A549 (cell line): ENCODE measurements around the gene ATN1.
"Not testable (repeated sequence)": the region's sequence is repeated elsewhere in the genome, so short reads cannot be mapped to it uniquely, and the experiment has no call there.

Experiments
- CBX8 ChIP-seq: fragments of 200-600 bp; sonication (generic); IDR thresholded peaks from 2 replicates; pipeline ENCODE4 v1.6.1; 2016
- CEBPB ChIP-seq, 2 experiments: fragments of >200 bp in 1 of 2; sonication (Bioruptor Twin) in 1 of 2; formaldehyde crosslinking in 1 of 2; IDR thresholded peaks; 2 replicates each; pipeline ENCODE4 v1.6.1; 2012 to 2016
- EHMT2 ChIP-seq: fragments of 200-600 bp; sonication (generic); IDR thresholded peaks from 2 replicates; pipeline ENCODE4 v1.6.1; 2016; ENCODE audit warnings: antibody characterized with exemption, low read depth, mild to moderate bottlenecking, moderate library complexity
- EP300 ChIP-seq, 2 experiments: fragments of >200 bp; sonication (Bioruptor Twin); formaldehyde crosslinking; IDR thresholded peaks; 2 replicates in 1 of 2; 3 replicates in 1 of 2; pipeline ENCODE4 v1.6.1; 2016 to 2017
- JUN ChIP-seq, 2 experiments: fragments of >200 bp; sonication (Bioruptor Twin); formaldehyde crosslinking; IDR thresholded peaks; 2 replicates in 1 of 2; 3 replicates in 1 of 2; pipeline ENCODE4 v1.6.1; 2016 to 2017
- MAFK ChIP-seq: fragments of 450-650 bp; IDR thresholded peaks from 2 replicates; pipeline ENCODE4 v1.6.1; 2014; ENCODE audit not compliant: partially characterized antibody
- MAZ ChIP-seq: fragments of 150-350 bp; IDR thresholded peaks from 2 replicates; pipeline ENCODE4 v1.6.1; 2014; ENCODE audit warnings: antibody characterized with exemption, low read depth, low read length, borderline replicate concordance
- MYC ChIP-seq: IDR thresholded peaks from 2 replicates; pipeline ENCODE4 v1.6.1; 2012; ENCODE audit warnings: mild to moderate bottlenecking, inconsistent platforms, low read length, improper control_type of control experiment, borderline replicate concordance
- PHF8 ChIP-seq: fragments of 200-600 bp; sonication (generic); IDR thresholded peaks from 2 replicates; pipeline ENCODE4 v1.6.1; 2016; ENCODE audit warnings: low read depth, mild to moderate bottlenecking, antibody characterized with exemption, moderate library complexity, borderline replicate concordance
- POLR2A ChIP-seq: IDR thresholded peaks from 2 replicates; pipeline ENCODE4 v1.6.1; 2012; ENCODE audit warnings: mild to moderate bottlenecking, low read length
- RFX5 ChIP-seq: fragments of 450-650 bp; IDR thresholded peaks from 2 replicates; pipeline ENCODE4 v1.7.1; 2014; ENCODE audit warnings: antibody characterized with exemption, mild to moderate bottlenecking, moderate library complexity
- TF ChIP-seq, protein P1 (sequence below): fragments of >200 bp; sonication (Bioruptor Twin); formaldehyde crosslinking; IDR thresholded peaks from 3 replicates; pipeline ENCODE4 v1.5.1; 2016
- TF ChIP-seq, protein P2 (sequence below): fragments of 200-600 bp; sonication (generic); IDR thresholded peaks from 2 replicates; pipeline ENCODE4 v1.6.1; 2016; ENCODE audit warnings: antibody characterized with exemption, mild to moderate bottlenecking, moderate library complexity
- TF ChIP-seq, protein P3 (sequence below): fragments of 450-650 bp; IDR thresholded peaks from 2 replicates; pipeline ENCODE4 v1.6.1; 2014; ENCODE audit warnings: antibody characterized with exemption

DNA sequence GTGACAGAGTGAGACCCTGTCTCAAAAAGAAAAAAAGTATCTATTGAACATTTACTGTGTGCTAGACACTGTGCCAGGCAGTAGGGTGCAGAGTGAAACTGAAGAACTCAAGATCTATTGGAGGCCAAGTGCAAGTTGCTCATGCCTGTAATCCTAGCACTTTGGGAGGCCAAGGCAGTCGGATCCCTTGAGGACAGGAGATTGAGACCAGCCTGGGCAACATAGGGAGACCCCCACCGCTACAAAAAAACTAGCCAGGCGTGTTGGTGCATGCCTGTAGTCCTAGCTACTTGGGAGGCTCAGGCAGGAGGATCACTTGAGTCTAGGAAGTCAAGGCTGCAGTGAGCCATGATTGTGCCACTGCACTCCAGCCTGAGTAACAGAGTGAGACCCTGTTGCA is 35.1 kb upstream of the ATN1 start:
- TF ChIP-seq, protein P1, sequence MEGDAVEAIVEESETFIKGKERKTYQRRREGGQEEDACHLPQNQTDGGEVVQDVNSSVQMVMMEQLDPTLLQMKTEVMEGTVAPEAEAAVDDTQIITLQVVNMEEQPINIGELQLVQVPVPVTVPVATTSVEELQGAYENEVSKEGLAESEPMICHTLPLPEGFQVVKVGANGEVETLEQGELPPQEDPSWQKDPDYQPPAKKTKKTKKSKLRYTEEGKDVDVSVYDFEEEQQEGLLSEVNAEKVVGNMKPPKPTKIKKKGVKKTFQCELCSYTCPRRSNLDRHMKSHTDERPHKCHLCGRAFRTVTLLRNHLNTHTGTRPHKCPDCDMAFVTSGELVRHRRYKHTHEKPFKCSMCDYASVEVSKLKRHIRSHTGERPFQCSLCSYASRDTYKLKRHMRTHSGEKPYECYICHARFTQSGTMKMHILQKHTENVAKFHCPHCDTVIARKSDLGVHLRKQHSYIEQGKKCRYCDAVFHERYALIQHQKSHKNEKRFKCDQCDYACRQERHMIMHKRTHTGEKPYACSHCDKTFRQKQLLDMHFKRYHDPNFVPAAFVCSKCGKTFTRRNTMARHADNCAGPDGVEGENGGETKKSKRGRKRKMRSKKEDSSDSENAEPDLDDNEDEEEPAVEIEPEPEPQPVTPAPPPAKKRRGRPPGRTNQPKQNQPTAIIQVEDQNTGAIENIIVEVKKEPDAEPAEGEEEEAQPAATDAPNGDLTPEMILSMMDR, result not testable (repeated sequence)
- TF ChIP-seq MYC; MAFK; CEBPB (IDR thresholded peaks at IDR 0.05); JUN (IDR thresholded peaks at IDR 0.05); POLR2A; EP300 (IDR thresholded peaks at IDR 0.05); CBX8; MAZ; EHMT2; RFX5; PHF8: not testable (repeated sequence)
- TF ChIP-seq, protein P2, sequence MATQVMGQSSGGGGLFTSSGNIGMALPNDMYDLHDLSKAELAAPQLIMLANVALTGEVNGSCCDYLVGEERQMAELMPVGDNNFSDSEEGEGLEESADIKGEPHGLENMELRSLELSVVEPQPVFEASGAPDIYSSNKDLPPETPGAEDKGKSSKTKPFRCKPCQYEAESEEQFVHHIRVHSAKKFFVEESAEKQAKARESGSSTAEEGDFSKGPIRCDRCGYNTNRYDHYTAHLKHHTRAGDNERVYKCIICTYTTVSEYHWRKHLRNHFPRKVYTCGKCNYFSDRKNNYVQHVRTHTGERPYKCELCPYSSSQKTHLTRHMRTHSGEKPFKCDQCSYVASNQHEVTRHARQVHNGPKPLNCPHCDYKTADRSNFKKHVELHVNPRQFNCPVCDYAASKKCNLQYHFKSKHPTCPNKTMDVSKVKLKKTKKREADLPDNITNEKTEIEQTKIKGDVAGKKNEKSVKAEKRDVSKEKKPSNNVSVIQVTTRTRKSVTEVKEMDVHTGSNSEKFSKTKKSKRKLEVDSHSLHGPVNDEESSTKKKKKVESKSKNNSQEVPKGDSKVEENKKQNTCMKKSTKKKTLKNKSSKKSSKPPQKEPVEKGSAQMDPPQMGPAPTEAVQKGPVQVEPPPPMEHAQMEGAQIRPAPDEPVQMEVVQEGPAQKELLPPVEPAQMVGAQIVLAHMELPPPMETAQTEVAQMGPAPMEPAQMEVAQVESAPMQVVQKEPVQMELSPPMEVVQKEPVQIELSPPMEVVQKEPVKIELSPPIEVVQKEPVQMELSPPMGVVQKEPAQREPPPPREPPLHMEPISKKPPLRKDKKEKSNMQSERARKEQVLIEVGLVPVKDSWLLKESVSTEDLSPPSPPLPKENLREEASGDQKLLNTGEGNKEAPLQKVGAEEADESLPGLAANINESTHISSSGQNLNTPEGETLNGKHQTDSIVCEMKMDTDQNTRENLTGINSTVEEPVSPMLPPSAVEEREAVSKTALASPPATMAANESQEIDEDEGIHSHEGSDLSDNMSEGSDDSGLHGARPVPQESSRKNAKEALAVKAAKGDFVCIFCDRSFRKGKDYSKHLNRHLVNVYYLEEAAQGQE, result not testable (repeated sequence)
- TF ChIP-seq, protein P3, sequence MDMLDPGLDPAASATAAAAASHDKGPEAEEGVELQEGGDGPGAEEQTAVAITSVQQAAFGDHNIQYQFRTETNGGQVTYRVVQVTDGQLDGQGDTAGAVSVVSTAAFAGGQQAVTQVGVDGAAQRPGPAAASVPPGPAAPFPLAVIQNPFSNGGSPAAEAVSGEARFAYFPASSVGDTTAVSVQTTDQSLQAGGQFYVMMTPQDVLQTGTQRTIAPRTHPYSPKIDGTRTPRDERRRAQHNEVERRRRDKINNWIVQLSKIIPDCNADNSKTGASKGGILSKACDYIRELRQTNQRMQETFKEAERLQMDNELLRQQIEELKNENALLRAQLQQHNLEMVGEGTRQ, result not testable (repeated sequence)
